ENCODE measurements around the gene ABHD4.
"Not testable (repeated sequence)": the region's sequence is repeated elsewhere in the genome, so short reads cannot be mapped to it uniquely, and the experiment has no call there.

The ABHD4 gene

DNA sequence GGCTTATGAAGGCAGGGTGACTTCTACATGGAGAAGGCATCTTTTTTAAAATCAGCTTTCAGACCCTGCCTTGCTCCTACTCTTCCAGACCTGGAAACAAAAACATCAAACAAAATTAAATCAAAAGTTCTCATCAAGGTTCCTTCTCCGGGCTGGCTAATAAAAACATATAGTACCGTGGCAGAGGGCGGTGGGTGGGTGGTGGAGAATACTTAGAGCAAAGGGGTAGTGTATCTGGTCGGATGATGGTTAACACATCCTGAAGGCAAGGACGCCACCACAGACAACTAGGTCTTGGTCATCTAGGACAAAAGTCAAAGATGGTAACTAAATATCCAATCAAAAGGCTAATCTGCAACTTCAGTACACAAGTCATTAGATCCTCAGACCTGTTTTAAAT is 10.9 kb upstream of the ABHD4 start:
- DNase-seq (ENCODE audit: extremely low read depth, low read depth) = no peak
- TF ChIP-seq, protein P1, sequence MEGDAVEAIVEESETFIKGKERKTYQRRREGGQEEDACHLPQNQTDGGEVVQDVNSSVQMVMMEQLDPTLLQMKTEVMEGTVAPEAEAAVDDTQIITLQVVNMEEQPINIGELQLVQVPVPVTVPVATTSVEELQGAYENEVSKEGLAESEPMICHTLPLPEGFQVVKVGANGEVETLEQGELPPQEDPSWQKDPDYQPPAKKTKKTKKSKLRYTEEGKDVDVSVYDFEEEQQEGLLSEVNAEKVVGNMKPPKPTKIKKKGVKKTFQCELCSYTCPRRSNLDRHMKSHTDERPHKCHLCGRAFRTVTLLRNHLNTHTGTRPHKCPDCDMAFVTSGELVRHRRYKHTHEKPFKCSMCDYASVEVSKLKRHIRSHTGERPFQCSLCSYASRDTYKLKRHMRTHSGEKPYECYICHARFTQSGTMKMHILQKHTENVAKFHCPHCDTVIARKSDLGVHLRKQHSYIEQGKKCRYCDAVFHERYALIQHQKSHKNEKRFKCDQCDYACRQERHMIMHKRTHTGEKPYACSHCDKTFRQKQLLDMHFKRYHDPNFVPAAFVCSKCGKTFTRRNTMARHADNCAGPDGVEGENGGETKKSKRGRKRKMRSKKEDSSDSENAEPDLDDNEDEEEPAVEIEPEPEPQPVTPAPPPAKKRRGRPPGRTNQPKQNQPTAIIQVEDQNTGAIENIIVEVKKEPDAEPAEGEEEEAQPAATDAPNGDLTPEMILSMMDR (IDR thresholded peaks at IDR 0.05; ENCODE audit: low read depth, low read length) = no peak

DNA sequence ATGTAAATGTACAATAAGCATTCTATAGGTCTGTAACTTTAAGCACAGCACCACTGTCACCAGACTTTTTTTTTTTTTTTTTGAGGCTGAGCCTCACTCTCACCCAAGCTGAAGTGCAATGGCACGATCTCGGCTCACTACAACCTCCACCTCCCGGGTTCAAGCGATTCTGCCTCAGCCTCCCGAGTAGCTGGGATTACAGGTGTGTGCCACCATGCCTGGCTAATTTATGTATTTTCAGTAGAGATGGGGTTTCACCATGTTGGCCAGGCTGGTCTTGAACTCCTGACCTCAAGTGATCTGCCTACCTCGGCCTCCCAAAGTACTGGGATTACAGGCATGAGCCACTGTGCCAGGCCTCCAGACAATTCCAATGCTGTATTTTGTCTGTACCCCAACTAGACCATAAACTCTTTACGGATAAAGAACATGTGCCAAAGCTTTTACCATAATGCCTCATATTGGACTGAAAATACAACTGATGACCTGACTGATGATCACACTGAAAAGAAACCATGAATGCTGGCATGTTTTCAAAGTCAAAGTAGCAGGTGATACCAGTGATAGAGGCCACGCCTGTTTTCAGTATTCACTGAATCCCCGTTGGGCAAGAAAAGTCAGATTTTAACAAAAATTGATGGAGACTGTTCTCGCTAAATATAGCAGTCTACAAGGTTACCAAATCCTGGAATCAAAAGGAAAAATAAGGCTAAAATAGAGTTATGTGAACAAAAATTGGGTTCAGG is 10.2 kb upstream of the ABHD4 start:
- DNase-seq (ENCODE audit: extremely low read depth, low read depth) = not testable (repeated sequence)

DNA sequence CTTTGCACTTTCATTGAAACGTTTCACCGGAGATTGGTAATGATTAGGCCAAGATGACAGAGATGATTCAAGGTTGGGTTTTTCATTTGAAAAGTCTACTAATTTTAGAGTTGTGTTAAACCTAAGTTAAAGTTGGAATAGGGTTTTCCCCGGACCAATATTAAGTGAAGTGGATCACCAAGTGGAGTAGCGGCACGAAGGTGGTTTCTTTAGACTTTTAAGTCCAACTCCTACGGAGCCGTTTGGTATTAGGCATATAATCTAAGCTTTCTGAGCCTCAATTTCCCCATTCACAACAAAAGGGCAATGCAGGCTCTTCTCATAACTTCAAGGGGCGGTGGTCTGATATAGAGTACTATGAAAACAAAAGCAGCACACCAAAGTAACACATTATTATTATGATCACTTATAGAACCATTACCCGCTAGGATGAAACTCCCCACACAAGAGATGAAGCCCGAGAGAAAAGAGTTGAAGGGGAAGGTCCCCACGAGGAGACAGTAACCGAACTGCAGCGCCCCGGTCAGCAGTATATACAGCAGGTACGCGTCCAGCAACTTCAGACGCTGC is 9.5 kb upstream of the ABHD4 start:
- TF ChIP-seq, protein P1 (IDR thresholded peaks at IDR 0.05; ENCODE audit: low read depth, low read length) = no peak
- no peak for DNase-seq (ENCODE audit: extremely low read depth, low read depth)

DNA sequence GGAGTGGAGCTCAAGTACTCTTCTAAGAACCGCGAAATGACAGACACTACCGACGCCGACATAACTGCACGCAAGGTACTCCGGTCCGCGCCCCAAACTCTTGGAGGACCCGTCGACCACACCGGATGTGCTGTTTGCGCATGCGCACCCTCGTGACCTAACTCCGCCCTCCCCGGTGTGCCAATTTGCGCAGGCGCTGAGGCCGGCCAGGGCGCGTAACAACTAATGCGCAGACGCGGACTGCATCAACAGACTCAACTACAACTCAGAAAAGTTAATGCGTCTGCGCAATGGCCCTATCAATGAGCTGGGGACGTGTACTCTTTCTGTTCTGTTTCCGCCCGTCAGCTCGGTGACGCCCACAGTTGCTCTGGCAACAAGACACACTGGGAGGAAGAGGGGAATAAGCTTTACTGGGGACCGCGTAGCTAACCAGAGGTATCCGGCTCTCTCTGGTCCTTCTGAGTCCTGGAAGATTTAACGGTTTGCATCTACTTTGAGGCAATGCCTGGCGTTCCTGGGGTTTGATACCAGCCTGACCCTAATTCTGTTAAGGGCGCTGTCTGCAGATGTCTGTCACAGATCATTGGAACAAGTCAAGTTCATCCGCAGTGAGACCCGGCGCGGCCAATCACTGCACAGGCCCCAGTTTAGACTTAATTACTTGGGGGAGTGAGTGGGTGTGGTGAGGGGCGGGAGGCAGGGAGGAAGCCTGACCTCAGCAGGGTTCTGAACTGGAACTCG is 8.8 kb upstream of the ABHD4 start, which contains the start of gene DAD1:
TSS of gene DAD1 (minus strand) at position 129 of the 744 bp plus-strand sequence. CDS start at position 62, 67 bp downstream.
- peak; percentile 99 for DNase-seq (ENCODE audit: extremely low read depth, low read depth)
- TF ChIP-seq, protein P1 (IDR thresholded peaks at IDR 0.05; ENCODE audit: low read depth, low read length) = no peak

DNA sequence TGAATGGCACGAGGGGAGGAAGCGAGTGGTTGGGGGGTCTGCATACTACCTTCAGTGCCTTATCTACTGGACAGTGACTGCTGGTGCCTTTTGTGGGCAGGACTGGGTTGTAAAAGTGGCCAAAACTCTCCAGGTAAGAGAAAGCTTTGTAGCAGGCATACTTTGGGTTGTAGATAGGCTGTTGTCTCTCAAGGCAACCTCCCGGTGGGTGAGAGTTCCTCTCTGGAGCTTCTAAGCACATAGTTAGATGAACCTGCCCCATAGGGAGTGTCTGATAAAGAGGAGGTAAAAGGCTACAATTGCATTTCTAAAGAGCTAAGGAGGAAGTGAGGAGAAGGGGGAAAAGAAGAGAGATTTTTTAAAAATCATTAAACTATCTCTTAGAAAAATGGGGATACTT is 4.9 kb upstream of the ABHD4 start:
- DNase-seq (ENCODE audit: extremely low read depth, low read depth) = no peak
- TF ChIP-seq, protein P1 (IDR thresholded peaks at IDR 0.05; ENCODE audit: low read depth, low read length) = no peak

DNA sequence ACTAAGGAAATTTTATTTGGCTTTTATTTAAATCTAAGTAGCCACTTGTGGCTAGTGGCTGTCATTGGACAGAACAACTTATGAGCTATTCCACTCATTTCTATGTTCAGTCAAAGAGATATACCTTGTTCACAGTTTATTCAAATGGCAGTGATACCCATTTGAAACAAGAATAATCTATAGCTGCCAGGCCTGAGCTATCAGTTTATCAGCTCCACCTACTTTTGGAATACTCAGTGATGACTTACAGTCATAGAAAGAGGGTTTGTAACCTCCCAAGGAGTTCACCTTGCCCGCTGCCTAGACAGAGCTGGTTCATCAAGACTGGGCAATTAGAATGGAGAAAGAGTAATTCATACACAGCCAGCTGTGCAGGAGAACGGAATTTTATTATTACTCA is 4.5 kb upstream of the ABHD4 start:
- DNase-seq (ENCODE audit: extremely low read depth, low read depth) = no peak
- TF ChIP-seq, protein P1 (IDR thresholded peaks at IDR 0.05; ENCODE audit: low read depth, low read length) = no peak

DNA sequence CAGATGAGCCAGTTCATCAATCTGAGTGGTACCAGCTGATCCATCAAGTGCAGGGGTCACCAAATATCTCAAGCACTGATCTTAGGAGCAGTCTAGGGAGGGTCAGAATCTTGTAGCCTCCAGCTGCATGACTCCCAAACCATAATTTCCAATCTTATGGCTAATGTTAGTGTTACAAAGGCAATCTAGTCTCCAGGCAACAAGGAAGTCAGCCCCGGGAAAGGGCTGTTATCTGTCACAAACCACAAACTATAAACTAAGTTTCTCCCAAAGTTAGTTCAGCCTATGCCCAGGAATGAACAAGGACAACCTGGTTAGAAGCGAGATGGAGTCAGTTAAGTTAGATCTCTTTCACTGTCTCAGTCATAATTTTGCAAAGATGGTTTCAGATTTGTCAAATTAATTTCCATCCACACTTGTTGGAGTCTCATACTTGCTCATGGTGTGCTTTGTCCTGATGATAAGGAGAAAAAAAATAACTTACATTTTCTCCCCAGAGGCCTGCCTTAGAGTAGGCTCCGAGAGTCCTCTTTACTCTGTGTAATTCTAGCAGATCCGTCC is 3.9 kb upstream of the ABHD4 start:
- TF ChIP-seq, protein P1 (IDR thresholded peaks at IDR 0.05; ENCODE audit: low read depth, low read length) = no peak
- no peak for DNase-seq (ENCODE audit: extremely low read depth, low read depth)

All from AG09319 (cell line).